ENCODE results near the gene ZP4. TPM values are rescaled to one million over a fixed set of nuclear protein-coding genes. Genes with fewer than 3 reads are reported as not detected.

The ZP4 gene
- total and polyA plus RNA-seq, 9 of the 15 experiments (the other 6 are each of a cell fraction or from before 2014, with no cell fraction given) = not detected

DNA sequence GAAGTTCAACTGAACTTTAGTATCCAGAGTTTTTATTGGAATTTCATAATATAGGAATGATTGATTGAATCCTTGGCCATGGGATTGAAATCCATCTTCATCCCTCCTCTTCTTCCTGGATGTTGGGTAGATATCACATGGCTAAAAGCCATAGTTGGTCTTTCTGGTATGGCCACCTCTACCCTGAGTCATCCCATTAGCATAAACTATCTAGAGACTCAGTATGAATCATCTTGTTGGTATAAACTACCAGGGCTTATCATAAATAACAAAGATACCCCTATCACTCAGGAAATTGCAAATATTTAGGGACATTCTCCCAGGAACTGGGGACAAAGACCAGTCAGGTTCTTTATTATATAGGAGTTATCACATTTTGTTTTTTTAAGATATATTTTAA lies 21.2 kb upstream of the ZP4 start:
- POLR2A ChIA-PET = no interaction called here
- ATAC-seq (no peak), FAIRE-seq (no peak), DNase-seq (ENCODE audit: extremely low read depth in 1 of 4, low spot score in 3 of 4) (no peak)
- Histone ChIP-seq H3K79me2 (ENCODE audit: control insufficient read depth, insufficient read depth, low read length) (no peaks in the 10 kb centered on the region), H3K27me3 (ENCODE audit: control insufficient read depth in 2 of 2, insufficient read depth in 2 of 2, low read length in 2 of 2) (no peaks in the 10 kb centered on the region), H3K4me1 (replicated peaks in 1 of 2; ENCODE audit: control insufficient read depth in 2 of 2, insufficient read depth in 2 of 2, low read length in 2 of 2) (no peaks in the 10 kb centered on the region), H2AFZ (ENCODE audit: low read depth, low read length) (no peak overlapping the region), H3K4me3 (no peak overlapping the region), H3K9me1 (ENCODE audit: control insufficient read depth, insufficient read depth, low read length) (no peaks in the 10 kb centered on the region), H3K9me3 (replicated peaks; ENCODE audit: control insufficient read depth, insufficient read depth, low read depth, low read length) (no peaks in the 10 kb centered on the region; the same call in 1 of the 2 replicates), H3K9ac (ENCODE audit: insufficient read depth in 1 of 2, low read depth in 2 of 2, low read length in 2 of 2) (no peak overlapping the region), H3K36me3 (ENCODE audit: control insufficient read depth, insufficient read depth, low read length) (no peaks in the 10 kb centered on the region), H4K20me1 (replicated peaks; ENCODE audit: control insufficient read depth, insufficient read depth, low read length) (no peaks in the 10 kb centered on the region), H3K4me2 (ENCODE audit: insufficient read depth, low read length) (no peak overlapping the region), H3K27ac (ENCODE audit: extremely low read depth, low read depth, low read length) (no peak overlapping the region)
- CTCF ChIA-PET (ENCODE audit: low intra/inter-chr PET ratio) = no interaction called here
- BruUV-seq (replicated peaks) = no TSS peak
- intact Hi-C loops (cut with micrococcal nuclease) = no loop called here
- in situ Hi-C loops (cut with MboI) = no loop called here
- TF ChIP-seq BDP1 (IDR thresholded peaks at IDR 0.05; ENCODE audit: insufficient read depth, insufficient read length) (no peak), SAP30 (IDR thresholded peaks at IDR 0.05; ENCODE audit: borderline replicate concordance, insufficient read depth, low read depth, low read length, poor library complexity, severe bottlenecking) (no peak), HDAC1 (IDR thresholded peaks at IDR 0.05) (no peak), ZNF212 (CRISPR knock-in tag; IDR thresholded peaks at IDR 0.05) (no peak), POLR2G (IDR thresholded peaks at IDR 0.05; ENCODE audit: low read depth, low read length) (no peak), SIN3B (IDR thresholded peaks at IDR 0.05; ENCODE audit: low read depth) (no peak), SMARCA5 (IDR thresholded peaks at IDR 0.05) (no peak), TAL1 (IDR thresholded peaks at IDR 0.05) (no peak), MCM2 (IDR thresholded peaks at IDR 0.05; ENCODE audit: low read depth) (no peak), RNF2 (IDR thresholded peaks at IDR 0.05) (no peak)
- TF ChIP-seq, protein P1, sequence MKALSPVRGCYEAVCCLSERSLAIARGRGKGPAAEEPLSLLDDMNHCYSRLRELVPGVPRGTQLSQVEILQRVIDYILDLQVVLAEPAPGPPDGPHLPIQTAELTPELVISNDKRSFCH (CRISPR knock-in tag; IDR thresholded peaks at IDR 0.05) = no peak
- TF ChIP-seq, protein P1 (tag; IDR thresholded peaks at IDR 0.05) = no peak
- TF ChIP-seq, protein P2, sequence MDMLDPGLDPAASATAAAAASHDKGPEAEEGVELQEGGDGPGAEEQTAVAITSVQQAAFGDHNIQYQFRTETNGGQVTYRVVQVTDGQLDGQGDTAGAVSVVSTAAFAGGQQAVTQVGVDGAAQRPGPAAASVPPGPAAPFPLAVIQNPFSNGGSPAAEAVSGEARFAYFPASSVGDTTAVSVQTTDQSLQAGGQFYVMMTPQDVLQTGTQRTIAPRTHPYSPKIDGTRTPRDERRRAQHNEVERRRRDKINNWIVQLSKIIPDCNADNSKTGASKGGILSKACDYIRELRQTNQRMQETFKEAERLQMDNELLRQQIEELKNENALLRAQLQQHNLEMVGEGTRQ (CRISPR knock-in tag; IDR thresholded peaks at IDR 0.05) = no peak
- TF ChIP-seq, protein P3, sequence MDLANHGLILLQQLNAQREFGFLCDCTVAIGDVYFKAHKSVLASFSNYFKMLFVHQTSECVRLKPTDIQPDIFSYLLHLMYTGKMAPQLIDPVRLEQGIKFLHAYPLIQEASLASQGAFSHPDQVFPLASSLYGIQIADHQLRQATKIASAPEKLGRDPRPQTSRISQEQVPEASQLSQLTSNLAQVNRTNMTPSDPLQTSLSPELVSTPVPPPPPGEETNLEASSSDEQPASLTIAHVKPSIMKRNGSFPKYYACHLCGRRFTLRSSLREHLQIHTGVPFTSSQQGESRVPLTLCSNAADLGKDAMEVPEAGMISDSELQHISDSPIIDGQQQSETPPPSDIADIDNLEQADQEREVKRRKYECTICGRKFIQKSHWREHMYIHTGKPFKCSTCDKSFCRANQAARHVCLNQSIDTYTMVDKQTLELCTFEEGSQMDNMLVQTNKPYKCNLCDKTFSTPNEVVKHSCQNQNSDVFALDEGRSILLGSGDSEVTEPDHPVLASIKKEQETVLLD (IDR thresholded peaks at IDR 0.05) = no peak
- TF ChIP-seq, protein P4, sequence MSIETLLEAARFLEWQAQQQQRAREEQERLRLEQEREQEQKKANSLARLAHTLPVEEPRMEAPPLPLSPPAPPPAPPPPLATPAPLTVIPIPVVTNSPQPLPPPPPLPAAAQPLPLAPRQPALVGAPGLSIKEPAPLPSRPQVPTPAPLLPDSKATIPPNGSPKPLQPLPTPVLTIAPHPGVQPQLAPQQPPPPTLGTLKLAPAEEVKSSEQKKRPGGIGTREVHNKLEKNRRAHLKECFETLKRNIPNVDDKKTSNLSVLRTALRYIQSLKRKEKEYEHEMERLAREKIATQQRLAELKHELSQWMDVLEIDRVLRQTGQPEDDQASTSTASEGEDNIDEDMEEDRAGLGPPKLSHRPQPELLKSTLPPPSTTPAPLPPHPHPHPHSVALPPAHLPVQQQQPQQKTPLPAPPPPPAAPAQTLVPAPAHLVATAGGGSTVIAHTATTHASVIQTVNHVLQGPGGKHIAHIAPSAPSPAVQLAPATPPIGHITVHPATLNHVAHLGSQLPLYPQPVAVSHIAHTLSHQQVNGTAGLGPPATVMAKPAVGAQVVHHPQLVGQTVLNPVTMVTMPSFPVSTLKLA (conservative IDR thresholded peaks at IDR 0.05) = no peak
- TF ChIP-seq, protein P5, sequence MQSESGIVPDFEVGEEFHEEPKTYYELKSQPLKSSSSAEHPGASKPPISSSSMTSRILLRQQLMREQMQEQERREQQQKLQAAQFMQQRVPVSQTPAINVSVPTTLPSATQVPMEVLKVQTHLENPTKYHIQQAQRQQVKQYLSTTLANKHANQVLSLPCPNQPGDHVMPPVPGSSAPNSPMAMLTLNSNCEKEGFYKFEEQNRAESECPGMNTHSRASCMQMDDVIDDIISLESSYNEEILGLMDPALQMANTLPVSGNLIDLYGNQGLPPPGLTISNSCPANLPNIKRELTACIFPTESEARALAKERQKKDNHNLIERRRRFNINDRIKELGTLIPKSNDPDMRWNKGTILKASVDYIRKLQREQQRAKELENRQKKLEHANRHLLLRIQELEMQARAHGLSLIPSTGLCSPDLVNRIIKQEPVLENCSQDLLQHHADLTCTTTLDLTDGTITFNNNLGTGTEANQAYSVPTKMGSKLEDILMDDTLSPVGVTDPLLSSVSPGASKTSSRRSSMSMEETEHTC (IDR thresholded peaks at IDR 0.05) = no peak
- TF ChIP-seq, protein P6, sequence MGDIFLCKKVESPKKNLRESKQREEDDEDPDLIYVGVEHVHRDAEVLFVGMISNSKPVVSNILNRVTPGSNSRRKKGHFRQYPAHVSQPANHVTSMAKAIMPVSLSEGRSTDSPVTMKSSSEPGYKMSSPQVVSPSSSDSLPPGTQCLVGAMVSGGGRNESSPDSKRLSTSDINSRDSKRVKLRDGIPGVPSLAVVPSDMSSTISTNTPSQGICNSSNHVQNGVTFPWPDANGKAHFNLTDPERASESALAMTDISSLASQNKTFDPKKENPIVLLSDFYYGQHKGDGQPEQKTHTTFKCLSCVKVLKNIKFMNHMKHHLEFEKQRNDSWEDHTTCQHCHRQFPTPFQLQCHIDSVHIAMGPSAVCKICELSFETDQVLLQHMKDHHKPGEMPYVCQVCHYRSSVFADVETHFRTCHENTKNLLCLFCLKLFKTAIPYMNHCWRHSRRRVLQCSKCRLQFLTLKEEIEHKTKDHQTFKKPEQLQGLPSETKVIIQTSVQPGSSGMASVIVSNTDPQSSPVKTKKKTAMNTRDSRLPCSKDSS (IDR thresholded peaks at IDR 0.05; ENCODE audit: low read depth, partially characterized antibody) = no peak

Measured in K562 (cell line).